ENCODE data around the gene ZG16B.

- no peak for TF ChIP-seq YY1 (IDR thresholded peaks at IDR 0.05; ENCODE audit: insufficient read depth, insufficient read length)
- TF ChIP-seq SUZ12 (IDR thresholded peaks at IDR 0.05; ENCODE audit: extremely low read depth, insufficient read depth, insufficient read length), result no peak
Measured at GRCh38 chr16:2841606-2842339, 11.7 kb downstream of the ZG16B start.
